Inflammatory macrophage treated with lipopolysaccharide for 1 hour (primary cell): ENCODE measurements around the gene RNU6-7.

Source experiments
- DNase-seq, 2 donors: peaks; one replicate each; pipeline ENCODE4 v3.0.0-alpha.2; 2020 to 2022

The RNU6-7 gene

GRCh38 chr14:32205984-32206383 is 4.1 kb downstream of the RNU6-7 start:
- DNase-seq, result no peak

- no peak for DNase-seq
Observed at GRCh38 chr14:32206552-32206951, 4.7 kb downstream of the RNU6-7 start.

GRCh38 chr14:32208490-32208889 is 6.6 kb downstream of the RNU6-7 start:
- no peak for DNase-seq

GRCh38 chr14:32209471-32209870 is 7.6 kb downstream of the RNU6-7 start:
- no peak for DNase-seq

GRCh38 chr14:32211068-32211404 is 9.2 kb downstream of the RNU6-7 start:
- DNase-seq, result no peak

GRCh38 chr14:32212833-32213232 is 11.0 kb downstream of the RNU6-7 start:
- no peak for DNase-seq

- DNase-seq, result no peak
Observed at GRCh38 chr14:32217301-32217700, 15.5 kb downstream of the RNU6-7 start.

GRCh38 chr14:32224737-32225377 is 23.0 kb downstream of the RNU6-7 start:
- DNase-seq, result no peak

GRCh38 chr14:32225378-32225920 is 23.6 kb downstream of the RNU6-7 start:
- DNase-seq, result no peak

GRCh38 chr14:32226056-32226455 is 24.2 kb downstream of the RNU6-7 start:
- no peak for DNase-seq

- DNase-seq, result no peak
Observed at GRCh38 chr14:32230181-32230580, 28.3 kb downstream of the RNU6-7 start.

GRCh38 chr14:32230695-32231280 is 28.9 kb downstream of the RNU6-7 start:
- no peak for DNase-seq

- no peak for DNase-seq
Observed at GRCh38 chr14:32232481-32232880, 30.6 kb downstream of the RNU6-7 start.

GRCh38 chr14:32233260-32233659 is 31.4 kb downstream of the RNU6-7 start:
- no peak for DNase-seq

- no peak for DNase-seq
Observed at GRCh38 chr14:32244404-32244803, 42.6 kb downstream of the RNU6-7 start.

GRCh38 chr14:32246751-32247150 is 44.9 kb downstream of the RNU6-7 start:
- no peak for DNase-seq

GRCh38 chr14:32249371-32249770 is 47.5 kb downstream of the RNU6-7 start:
- peak in 1 of 2 donors; percentile 44 for DNase-seq

GRCh38 chr14:32249780-32250179 is 47.9 kb downstream of the RNU6-7 start:
- DNase-seq, result no peak

GRCh38 chr14:32250681-32251080 is 48.8 kb downstream of the RNU6-7 start:
- DNase-seq, result no peak

- DNase-seq, result no peak
Observed at GRCh38 chr14:32251530-32251929, 49.7 kb downstream of the RNU6-7 start.
